Stimulated activated CD4-positive, alpha-beta T cell treated with anti-CD3 and anti-CD28 coated beads, Interleukin-12 subunit alpha, Interleukin-12 subunit beta, amount 100 ng/mL, for 4 hours (primary cell): ENCODE data around the gene ADARB2.

Source experiments
- DNase-seq: peaks from one replicate; pipeline ENCODE4 v3.0.0-alpha.2; 2020

Gene ADARB2

DNA sequence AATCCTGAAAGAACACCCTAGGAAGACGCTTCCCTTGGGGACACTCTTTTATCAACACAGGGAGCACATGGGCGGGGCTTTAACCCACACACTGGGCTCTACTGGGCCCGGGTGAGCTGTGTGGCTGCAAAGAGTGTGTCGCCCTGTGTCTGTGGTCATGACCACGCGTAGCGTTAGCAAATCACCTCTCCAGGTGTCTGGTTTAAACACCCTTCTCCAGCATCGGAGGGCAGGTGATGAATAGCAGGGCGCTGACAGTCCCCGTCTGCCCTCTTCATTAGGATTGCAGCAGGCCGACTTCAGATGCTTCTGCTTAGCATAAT is 127.7 kb downstream of the ADARB2 start:
- no peak for DNase-seq

DNA sequence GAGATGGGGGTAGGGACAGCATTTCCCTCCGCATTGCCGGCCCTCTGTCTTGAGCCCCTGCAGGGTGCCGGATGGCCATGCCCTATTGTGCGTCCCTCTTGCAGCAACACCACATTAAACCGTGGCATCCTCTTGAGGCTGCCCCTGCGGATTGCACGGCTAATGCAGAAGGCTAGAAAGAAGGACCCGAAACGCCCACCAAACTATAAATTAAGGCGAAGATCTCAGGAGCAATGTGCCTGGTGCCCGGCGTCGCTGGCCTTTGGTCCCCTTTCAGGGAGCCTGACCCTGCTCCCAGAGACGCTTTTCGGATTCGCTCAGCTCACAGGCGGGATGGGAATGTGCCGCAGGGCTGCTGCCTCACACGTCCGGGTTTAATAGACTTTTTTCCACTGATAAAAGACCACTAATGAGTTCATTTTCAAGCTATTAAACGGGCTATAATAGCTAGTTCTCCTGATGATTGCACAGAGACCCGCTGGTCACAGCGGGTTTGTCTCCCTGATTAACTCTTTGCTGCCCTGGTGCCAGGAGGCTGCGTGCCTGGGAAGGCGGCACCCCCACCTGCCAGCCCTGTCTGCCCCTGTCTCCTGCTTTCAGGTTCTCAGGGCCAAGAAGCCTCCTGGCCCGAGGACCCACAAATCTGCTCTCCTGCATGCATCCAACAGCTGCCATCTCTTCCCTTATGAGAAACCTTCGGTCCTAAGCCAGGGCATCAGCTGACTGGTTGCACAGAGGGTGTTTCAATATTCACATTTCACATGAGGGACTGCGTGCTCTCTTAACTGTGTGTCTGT is 128.3 kb downstream of the ADARB2 start:
- no peak for DNase-seq

DNA sequence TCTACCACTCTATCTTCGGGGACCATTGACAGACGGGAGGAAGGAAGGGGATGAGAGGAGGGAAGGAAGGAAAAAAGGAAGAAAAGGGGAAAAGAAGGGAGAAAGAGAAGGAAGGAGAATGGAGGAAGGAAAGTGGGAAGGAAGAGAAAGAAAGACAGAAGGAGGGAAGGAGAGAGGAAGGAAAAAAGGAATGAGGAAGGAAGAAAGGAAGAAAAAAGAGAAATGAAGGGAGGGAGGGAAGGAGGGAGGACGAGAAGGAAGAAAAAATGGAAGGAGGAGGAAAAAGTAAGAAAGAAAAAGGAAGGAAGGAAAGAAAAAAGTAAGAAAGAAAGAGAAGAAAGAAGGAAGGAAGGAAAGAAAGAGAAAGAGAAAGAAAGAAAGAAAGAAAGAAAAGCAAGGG is 128.9 kb downstream of the ADARB2 start:
- no peak for DNase-seq

DNA sequence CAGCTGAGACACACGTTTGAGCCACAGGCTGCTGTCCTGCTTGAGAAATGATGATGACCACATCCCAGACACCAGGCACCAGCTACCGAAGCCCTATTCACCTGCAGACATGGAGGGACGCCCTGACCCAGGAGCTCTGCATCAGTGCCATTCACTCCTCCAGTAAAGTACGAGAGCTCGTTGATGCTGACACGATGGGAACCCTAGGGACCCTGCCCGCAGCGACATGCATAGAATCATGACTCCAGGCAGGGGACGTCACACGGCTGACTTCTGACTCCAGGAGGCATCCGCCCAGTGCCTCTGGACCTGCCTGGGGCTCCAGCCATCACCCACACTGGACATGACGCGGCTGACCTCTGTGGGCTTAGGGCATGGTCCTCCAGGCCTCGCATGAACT is 129.9 kb downstream of the ADARB2 start:
- no peak for DNase-seq

GRCh38 chr10:1605999-1606940 is 131.1 kb downstream of the ADARB2 start:
- no peak for DNase-seq

DNA sequence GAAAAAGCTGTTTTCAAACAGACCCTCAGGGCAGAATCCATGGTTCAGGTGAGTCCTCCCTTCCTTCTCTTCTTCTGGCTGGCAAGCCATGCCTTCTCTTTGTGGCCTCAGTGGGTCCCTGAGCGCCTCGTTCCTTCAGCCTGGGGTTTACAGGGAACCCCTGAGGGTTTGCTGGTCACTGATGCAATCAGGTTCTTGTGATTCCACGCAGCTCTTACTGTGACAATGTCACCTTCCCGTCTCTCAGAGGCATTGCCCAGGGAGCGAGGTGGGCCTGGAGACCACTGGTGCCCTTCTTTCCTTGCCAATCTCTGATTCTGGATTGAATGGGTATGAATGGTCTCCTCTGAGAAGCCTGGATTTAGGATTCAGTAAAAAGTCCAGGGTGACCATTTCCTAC is 132.2 kb downstream of the ADARB2 start:
- DNase-seq, result no peak

DNA sequence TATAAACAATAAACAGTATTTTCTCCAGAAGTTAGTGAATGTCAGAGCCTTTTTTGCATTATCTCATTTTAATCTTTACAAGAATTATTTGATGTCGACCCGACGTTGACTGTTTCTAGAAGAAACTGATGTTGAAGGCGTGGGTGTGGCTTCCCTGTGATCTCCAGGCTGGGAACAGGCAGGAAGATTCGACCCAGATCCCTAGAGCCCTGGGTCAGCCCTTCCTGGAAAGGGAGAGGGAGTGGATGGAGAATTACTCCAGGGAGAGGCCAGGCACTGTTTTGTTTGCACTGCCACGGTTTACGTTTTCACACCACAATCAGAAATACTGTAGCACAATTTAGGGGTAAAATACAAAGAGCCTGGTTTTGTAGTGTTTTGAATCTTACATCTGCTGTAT is 133.1 kb downstream of the ADARB2 start:
- DNase-seq, result no peak

GRCh38 chr10:1603181-1603580 is 134.1 kb downstream of the ADARB2 start:
- DNase-seq, result no peak

DNA sequence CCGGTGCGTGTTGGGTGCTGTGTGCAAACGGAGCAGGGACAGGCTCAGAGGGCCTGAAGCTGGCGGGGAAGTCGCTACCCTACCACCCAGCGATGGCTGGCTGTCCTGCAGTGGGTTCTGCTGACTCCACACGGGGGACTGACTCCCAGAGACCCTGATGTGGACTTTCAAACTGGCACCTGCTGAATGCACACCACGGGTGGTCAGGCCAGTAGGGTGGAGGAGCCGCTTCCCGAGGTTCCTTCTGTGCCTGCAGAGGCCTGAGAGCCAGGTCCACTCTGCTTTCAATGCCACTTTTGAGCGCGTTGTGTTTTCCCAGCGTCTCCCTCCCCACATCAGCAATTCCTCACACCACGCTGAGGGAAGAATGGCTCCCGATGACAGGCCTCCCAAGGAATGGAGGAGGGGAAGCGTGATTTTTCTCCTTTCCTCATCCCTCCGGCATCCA is 135.3 kb downstream of the ADARB2 start:
- no peak for DNase-seq

GRCh38 chr10:1601406-1601805 is 135.9 kb downstream of the ADARB2 start:
- no peak for DNase-seq

DNA sequence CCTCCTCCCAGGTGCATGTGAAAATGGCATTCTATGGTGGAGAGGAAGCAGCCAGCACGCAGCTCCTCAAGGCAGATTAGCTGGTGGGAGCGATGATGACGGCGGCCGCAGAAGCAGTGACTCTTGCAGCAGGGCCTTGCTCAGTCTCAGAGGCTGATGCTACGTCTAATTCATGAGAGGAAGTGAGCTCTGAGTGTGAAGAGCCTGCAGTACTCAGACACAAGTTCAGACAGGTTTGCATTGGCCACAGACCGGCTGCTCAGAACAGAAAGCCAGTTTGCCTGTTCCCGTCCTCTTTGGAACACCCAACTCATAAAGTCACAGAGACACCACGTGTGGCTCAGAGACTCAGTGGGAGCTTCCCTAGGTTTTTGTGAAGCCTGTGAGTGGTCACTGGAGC is 136.5 kb downstream of the ADARB2 start:
- no peak for DNase-seq

DNA sequence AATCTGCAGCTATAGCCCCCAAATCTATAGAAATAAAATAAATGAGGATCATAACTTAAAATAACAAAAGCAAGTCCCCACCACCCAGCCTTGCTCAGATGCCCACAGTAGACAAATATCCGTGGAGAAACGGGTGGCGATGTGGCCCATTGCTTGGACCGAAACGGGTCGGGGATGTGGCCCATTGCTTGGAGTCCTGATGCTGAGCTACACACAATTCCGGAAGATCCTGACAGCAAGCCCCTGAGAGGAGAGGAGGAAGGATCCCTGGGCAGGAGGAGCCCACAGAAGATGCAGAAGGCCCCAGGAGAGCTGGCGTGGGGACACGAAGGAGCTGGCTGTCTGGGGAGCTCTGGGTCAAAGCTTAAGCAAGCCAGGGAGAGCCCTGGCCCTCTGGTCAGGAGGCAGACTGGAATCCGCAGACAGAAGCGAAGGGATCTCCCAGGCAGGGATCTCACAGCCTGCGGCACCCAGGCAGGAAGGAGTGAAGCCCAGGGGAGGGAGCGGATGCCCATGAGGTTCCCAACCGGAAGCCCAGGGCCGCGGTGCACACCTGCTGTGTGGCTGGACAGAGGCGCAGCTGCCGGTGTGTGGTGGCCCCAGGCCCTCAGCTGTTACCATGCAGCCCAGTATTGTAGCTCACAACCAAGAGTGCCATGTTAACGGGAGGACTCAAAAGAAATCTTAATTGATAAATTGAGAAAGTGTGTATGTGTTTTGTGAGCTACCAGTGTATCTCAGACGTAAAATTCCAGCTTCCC is 138.8 kb downstream of the ADARB2 start:
- no peak for DNase-seq

- no peak for DNase-seq
Measured at GRCh38 chr10:1597370-1598146, 139.8 kb downstream of the ADARB2 start.

DNA sequence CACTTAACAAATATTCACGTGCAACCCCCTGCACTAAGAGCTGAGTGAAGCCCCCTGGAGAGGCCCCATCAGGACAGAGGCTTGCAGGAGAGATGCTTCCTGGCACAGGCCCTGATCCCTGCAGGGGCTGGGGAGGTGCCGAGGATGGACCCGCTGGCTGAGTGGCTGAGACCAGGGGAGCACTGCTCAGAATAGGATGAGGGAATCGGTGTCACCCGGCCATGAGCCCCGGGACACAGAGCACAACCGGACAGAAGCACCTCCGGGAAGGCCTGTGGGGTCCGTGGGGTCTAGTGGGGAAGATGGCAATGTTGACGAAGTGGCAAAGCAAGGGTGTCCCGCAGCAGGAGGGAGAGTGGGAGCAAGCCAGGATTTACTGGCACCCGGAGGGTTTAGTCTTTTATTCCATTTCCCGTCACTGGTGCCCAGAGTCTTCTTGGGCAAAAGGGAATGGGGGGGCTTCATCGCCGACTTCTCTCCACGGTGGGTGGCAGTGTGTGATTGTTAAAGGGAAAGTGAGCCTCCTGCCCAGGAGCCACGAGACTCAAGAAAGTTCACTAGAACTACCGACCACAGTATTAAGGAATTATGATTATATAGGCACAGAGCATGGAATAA is 140.7 kb downstream of the ADARB2 start:
- DNase-seq, result no peak

GRCh38 chr10:1595726-1596125 is 141.6 kb downstream of the ADARB2 start:
- DNase-seq, result no peak

DNA sequence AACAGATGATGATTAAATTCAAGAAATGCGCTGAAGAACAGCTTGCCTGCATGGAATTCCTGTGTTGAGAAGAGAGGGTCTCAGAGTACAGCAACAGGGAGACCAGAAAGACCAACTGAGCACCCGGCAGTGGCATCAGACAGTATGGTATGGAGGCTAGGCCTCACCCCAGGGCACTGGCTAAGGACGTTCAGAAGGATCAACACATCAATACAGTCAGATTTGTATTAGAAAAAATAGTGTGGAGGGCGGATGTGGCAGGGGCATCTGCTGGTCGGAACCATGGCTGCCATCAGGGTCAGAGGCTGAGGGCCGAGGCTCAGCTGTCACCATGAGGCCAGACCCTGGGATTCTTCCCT is 142.1 kb downstream of the ADARB2 start:
- no peak for DNase-seq

- DNase-seq, result no peak
Measured at GRCh38 chr10:1594372-1595241, 142.7 kb downstream of the ADARB2 start.

DNA sequence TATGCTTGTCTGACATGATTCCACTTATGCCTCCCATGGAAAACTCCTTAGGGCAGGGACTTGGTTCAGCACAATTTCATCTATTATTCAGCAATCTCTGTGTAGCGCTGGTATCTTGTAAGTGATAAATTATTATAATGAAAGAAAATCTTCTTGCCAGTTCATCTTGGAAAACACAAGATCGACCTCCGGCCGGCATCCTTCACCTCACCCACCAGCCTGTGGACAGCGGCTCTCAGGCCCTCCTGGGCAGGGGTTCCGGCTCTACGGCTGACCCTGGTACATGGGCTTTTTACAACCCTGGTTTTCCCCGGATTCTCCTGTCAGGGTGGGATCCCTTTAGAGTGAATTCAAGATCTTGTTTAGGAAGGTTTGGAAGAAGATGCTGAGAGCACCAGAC is 145.6 kb downstream of the ADARB2 start:
- DNase-seq, result no peak

DNA sequence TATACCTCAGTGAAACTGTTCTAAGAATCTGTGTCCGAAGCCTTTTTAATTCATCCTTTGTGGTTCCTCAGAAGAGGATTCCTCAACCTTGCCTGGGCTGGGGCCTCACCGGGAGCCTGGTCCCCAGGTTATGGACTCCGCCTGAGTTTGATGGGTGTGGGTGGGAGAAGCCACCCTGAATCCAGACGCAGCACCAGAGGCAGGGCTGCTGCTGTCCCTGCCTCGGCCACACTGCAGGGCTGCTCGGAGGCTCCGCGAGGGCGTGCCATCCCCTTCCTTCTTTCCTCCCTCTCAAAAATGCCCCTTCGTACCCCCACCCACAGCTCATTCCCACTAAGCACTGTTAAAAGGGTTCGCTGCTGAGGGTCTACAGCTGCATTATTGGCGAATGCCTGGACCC is 146.3 kb downstream of the ADARB2 start:
- no peak for DNase-seq

DNA sequence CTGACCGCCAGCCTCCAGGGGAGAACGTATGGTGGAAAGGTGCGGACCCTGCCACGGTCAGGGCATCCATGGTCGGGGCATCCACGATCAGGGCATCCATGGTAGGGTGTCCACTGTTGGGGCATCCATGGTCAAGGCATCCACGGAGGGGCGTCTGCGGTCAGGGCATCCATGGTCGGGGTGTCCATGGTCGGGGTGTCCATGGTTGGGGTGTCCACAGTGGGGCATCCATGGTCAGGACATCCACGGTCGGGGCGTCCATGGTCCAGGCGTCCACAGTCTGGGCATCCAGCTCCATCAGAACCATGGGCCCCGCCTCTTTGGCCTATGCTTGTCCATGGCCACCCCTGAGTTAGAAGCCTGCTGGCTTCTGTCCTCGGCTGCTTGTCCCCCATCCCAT is 148.1 kb downstream of the ADARB2 start:
- DNase-seq, result no peak

- no peak for DNase-seq
Measured at GRCh38 chr10:1582739-1583138, 154.6 kb downstream of the ADARB2 start.
